K562 (cell line): Measurements from ENCODE around the gene LTK. TPM values are rescaled to one million over a fixed set of nuclear protein-coding genes. Genes with fewer than 3 reads are reported as not detected.

Experiments used
- ADNP ChIP-seq: fragments of 200-800 bp; sonication (Bioruptor generic); IDR thresholded peaks from 2 replicates; pipeline ENCODE4 v1.6.1; 2016; ENCODE audit warnings: missing genetic modification characterization, missing compliant biosample characterization
- BDP1 ChIP-seq: IDR thresholded peaks from 3 replicates; pipeline ENCODE4 v1.6.1; 2011; ENCODE audit not compliant: insufficient read length, insufficient read depth
- CBX3 ChIP-seq, 2 experiments: IDR thresholded peaks; 1 replicate in 1 of 2; 2 replicates in 1 of 2; pipeline ENCODE4 v1.6.1; 2012; ENCODE audit warnings: inconsistent platforms in 2 of 2, low read length in 2 of 2, borderline replicate concordance in 1 of 2, control low read depth in 1 of 2
- CHCHD3 ChIP-seq: fragments of 250-450 bp; sonication (Bioruptor Pico); IDR thresholded peaks from 2 replicates; pipeline ENCODE4 v2.1.2; 2022; ENCODE audit warnings: mild to moderate bottlenecking
- CREM ChIP-seq: IDR thresholded peaks from 2 replicates; pipeline ENCODE4 v1.6.1; 2014; ENCODE audit warnings: antibody characterized with exemption, low read depth
- DNMT1 ChIP-seq: fragments of 450-650 bp; IDR thresholded peaks from 2 replicates; pipeline ENCODE4 v1.6.1; 2016; ENCODE audit warnings: antibody characterized with exemption, mild to moderate bottlenecking
- GABPB1 ChIP-seq: sonication (generic); formaldehyde crosslinking; IDR thresholded peaks from 2 replicates; pipeline ENCODE4 v1.8.0; 2022; ENCODE audit warnings: mild to moderate bottlenecking, missing genetic modification reagents
- GABPB2 ChIP-seq: fragments of 250-450 bp; sonication (Bioruptor Pico); conservative IDR thresholded peaks from 2 replicates; pipeline ENCODE4 v1.5.1; 2021; ENCODE audit warnings: mild to moderate bottlenecking
- GTF2F1 ChIP-seq: IDR thresholded peaks from 2 replicates; pipeline ENCODE4 v1.6.1; 2011; ENCODE audit warnings: low read depth, low read length, improper control_type of control experiment
- HINFP ChIP-seq: fragments of 450-650 bp; conservative IDR thresholded peaks from 2 replicates; pipeline ENCODE4 v1.6.1; 2016; ENCODE audit warnings: missing genetic modification characterization, low read depth, mild to moderate bottlenecking, control low read depth, missing compliant biosample characterization
- HMGXB4 ChIP-seq: sonication (generic); formaldehyde crosslinking; IDR thresholded peaks from 2 replicates; pipeline ENCODE4 v1.8.1; 2023; ENCODE audit warnings: mild to moderate bottlenecking, missing genetic modification reagents
- MCM7 ChIP-seq, 2 experiments: fragments of 450-650 bp; IDR thresholded peaks; 2 replicates each; pipeline ENCODE4 v1.6.1; 2016 to 2018
- MLX ChIP-seq, 2 experiments: fragments of 450-650 bp in 1 of 2; sonication (generic) in 1 of 2; formaldehyde crosslinking; conservative IDR thresholded peaks; 2 replicates each; pipeline versions ENCODE4 v1.4.0 to v1.8.1; 2020 to 2022; ENCODE audit warnings: mild to moderate bottlenecking in 1 of 2, missing genetic modification reagents in 1 of 2
- MYNN ChIP-seq, 2 experiments: sonication (generic); formaldehyde crosslinking in 1 of 2; IDR thresholded peaks; 2 replicates each; pipeline versions ENCODE4 v1.5.0 to v1.6.1; 2016 to 2020; ENCODE audit warnings: antibody characterized with exemption in 1 of 2, missing genetic modification reagents in 1 of 2
- SOX6 ChIP-seq: fragments of 450-650 bp; IDR thresholded peaks from 2 replicates; pipeline ENCODE4 v1.6.1; 2014; ENCODE audit warnings: mild to moderate bottlenecking
- SUPT5H ChIP-seq: fragments of 450-650 bp; IDR thresholded peaks from 2 replicates; pipeline ENCODE4 v1.6.1; 2016
- TEAD1 ChIP-seq, 2 experiments: fragments of 450-650 bp in 1 of 2; sonication (generic) in 1 of 2; formaldehyde crosslinking; IDR thresholded peaks; 2 replicates each; pipeline versions ENCODE4 v1.4.0 to v1.8.0; 2020 to 2022; ENCODE audit warnings: mild to moderate bottlenecking in 2 of 2, missing genetic modification reagents in 1 of 2
- THRA ChIP-seq: fragments of 450-650 bp; IDR thresholded peaks from 2 replicates; pipeline ENCODE4 v1.6.1; 2017; ENCODE audit warnings: mild to moderate bottlenecking, moderate library complexity
- U2AF1 ChIP-seq: fragments of 200-400 bp; formaldehyde crosslinking; optimal IDR thresholded peaks from 2 replicates; pipeline ENCODE3; 2017; ENCODE audit warnings: mild to moderate bottlenecking, low read depth, low read length, moderate library complexity
- ZBTB2 ChIP-seq: fragments of 450-650 bp; IDR thresholded peaks from 2 replicates; pipeline ENCODE4 v1.6.1; 2016; ENCODE audit warnings: antibody characterized with exemption
- ZNF561 ChIP-seq: fragments of 450-650 bp; formaldehyde crosslinking; conservative IDR thresholded peaks from 2 replicates; pipeline ENCODE4 v1.4.0; 2020; ENCODE audit warnings: mild to moderate bottlenecking, moderate library complexity
- ZNF668 ChIP-seq: fragments of 250-450 bp; sonication (Bioruptor Pico); IDR thresholded peaks from 2 replicates; pipeline ENCODE4 v1.8.0; 2022; ENCODE audit warnings: mild to moderate bottlenecking, inconsistent platforms
- polyA plus RNA-seq, 8 experiments: library from polyadenylated mRNA; depleted of rRNA in 4 of 8; stranded (reverse) in 5 of 8; unstranded in 3 of 8; fragments of >200 nt; fragmentation: Nextera tagmentation in 2 of 8; fragmentation: Illumina TruSeq in 1 of 8; extraction: Ambion mirVana in 2 of 8; extraction: Trizol in 1 of 8; gene quantifications; 2 replicates each; pipeline versions ENCODE4 v1.2.1 to v1.2.3, GENCODE V29; 2011 to 2014; ENCODE audit warnings: inconsistent platforms in 1 of 8, missing spikeins in 1 of 8
- total RNA-seq, 7 experiments: library from RNA; depleted of rRNA in 6 of 7; stranded (reverse); fragments of >200 nt in 6 of 7; fragmentation: Illumina TruSeq in 2 of 7; extraction: Trizol in 2 of 7; gene quantifications; 2 replicates each; pipeline versions ENCODE4 v1.2.1 to v1.2.3, GENCODE V29; 2011 to 2021; ENCODE audit warnings: low replicate concordance in 1 of 7

Gene LTK
- total and polyA plus RNA-seq, 9 of the 15 experiments (the other 6 are each of a cell fraction or from before 2014, with no cell fraction given), result 0.25 to 4.4 (median 1.8) TPM

GRCh38 chr15:41562784-41563198, 49.2 kb upstream of the LTK start (continued):
- TF ChIP-seq HINFP (no peak), GABPB2 (CRISPR knock-in tag) (no peak), HMGXB4 (no peak), THRA (no peak), SUPT5H (no peak), GABPB1 (CRISPR knock-in tag) (no peak), ADNP (tag) (no peak), TEAD1 (CRISPR knock-in tag; IDR thresholded peaks at IDR 0.05) (no peak), U2AF1 (no peak), BDP1 (no peak), DNMT1 (no peak), ZBTB2 (peak; percentile 77), MLX (CRISPR knock-in tag; conservative IDR thresholded peaks at IDR 0.05) (no peak), ZNF561 (no peak), SOX6 (peak; percentile 22; the same call in 1 of the 2 replicates), GTF2F1 (no peak; the same call in 1 of the 2 replicates), CBX3 (IDR thresholded peaks at IDR 0.05; ENCODE audit: borderline replicate concordance in 1 of 2, low read length in 2 of 2) (no peak), MYNN (IDR thresholded peaks at IDR 0.05) (peak; percentile 74), MYNN (CRISPR knock-in tag; IDR thresholded peaks at IDR 0.05) (no peak), ZNF668 (CRISPR knock-in tag) (no peak), CREM (0 out of 2 replicates have a peak, but pooled peaks have one; percentile 42), MCM7 (IDR thresholded peaks at IDR 0.05) (no peak), CHCHD3 (CRISPR knock-in tag) (no peak)
